Keratinocyte (primary cell): ENCODE data around the gene RUSC2. TPM values are rescaled to one million over a fixed set of nuclear protein-coding genes. Genes with fewer than 3 reads are reported as not detected.

Source experiments
- DNase-seq: peaks from one replicate; pipeline ENCODE4 v3.0.0-alpha.2; 2011; ENCODE audit warnings: low read depth, missing footprints, low spot score
- FAIRE-seq: peaks from 2 replicates; lab custom pipeline; 2011; peaks lifted over from hg19 to GRCh38; lab: Jason Lieb, UNC
- H2AFZ ChIP-seq: 2 replicates; pipeline ENCODE4 v1.6.0; 2012; ENCODE audit warnings: low read length, control low read depth, inconsistent platforms; ENCODE audit not compliant: control insufficient read depth
- H3K27ac ChIP-seq: 2 replicates; pipeline ENCODE4 v1.5.1; 2011; ENCODE audit warnings: low read length; ENCODE audit not compliant: control insufficient read depth, insufficient read depth
- H3K27me3 ChIP-seq: 3 replicates; pipeline ENCODE4 v1.6.0; 2011; ENCODE audit warnings: low read length; ENCODE audit not compliant: control insufficient read depth, insufficient read depth; ENCODE audit errors: extremely low read depth
- H3K36me3 ChIP-seq, 2 experiments: 2 replicates in 1 of 2; 3 replicates in 1 of 2; pipeline ENCODE4 v1.5.1; 2011; ENCODE audit warnings: low read length in 2 of 2, mild to moderate bottlenecking in 1 of 2; ENCODE audit not compliant: control insufficient read depth in 2 of 2, insufficient read depth in 2 of 2; ENCODE audit errors: extremely low read depth in 1 of 2
- H3K4me1 ChIP-seq: 3 replicates; pipeline ENCODE4 v1.5.1; 2011; ENCODE audit warnings: low read length; ENCODE audit not compliant: control insufficient read depth, insufficient read depth; ENCODE audit errors: extremely low read depth
- H3K4me2 ChIP-seq: 3 replicates; pipeline ENCODE4 v1.6.0; 2011; ENCODE audit warnings: low read depth, low read length; ENCODE audit not compliant: control insufficient read depth, insufficient read depth; ENCODE audit errors: extremely low read depth
- H3K4me3 ChIP-seq, 3 experiments: fragments of 200-600 bp in 1 of 3; sonication (generic) in 1 of 3; 2 replicates in 2 of 3; 3 replicates in 1 of 3; pipeline ENCODE4 v1.5.1; 2011 to 2016; ENCODE audit warnings: low read length in 3 of 3, mild to moderate bottlenecking in 3 of 3, control low read depth in 2 of 3, inconsistent platforms in 1 of 3, low read depth in 1 of 3, mixed read lengths in 1 of 3, mixed run types in 1 of 3, moderate library complexity in 1 of 3; ENCODE audit not compliant: control insufficient read depth in 2 of 3, insufficient read depth in 2 of 3; ENCODE audit errors: extremely low read depth in 1 of 3
- H3K79me2 ChIP-seq: 2 replicates; pipeline ENCODE4 v1.6.0; 2012; ENCODE audit warnings: low read length; ENCODE audit not compliant: control insufficient read depth, insufficient read depth
- H3K9ac ChIP-seq: 3 replicates; pipeline ENCODE4 v1.6.0; 2011; ENCODE audit warnings: low read length; ENCODE audit not compliant: control insufficient read depth, insufficient read depth; ENCODE audit errors: extremely low read depth
- H3K9me1 ChIP-seq: 3 replicates; pipeline ENCODE4 v1.6.0; 2011; ENCODE audit warnings: low read length; ENCODE audit not compliant: control insufficient read depth, insufficient read depth; ENCODE audit errors: extremely low read depth
- H3K9me3 ChIP-seq: 2 replicates; pipeline ENCODE4 v1.5.1; 2012; ENCODE audit warnings: low read depth, low read length; ENCODE audit not compliant: control insufficient read depth
- H4K20me1 ChIP-seq: 3 replicates; pipeline ENCODE4 v1.6.0; 2011; ENCODE audit warnings: low read length; ENCODE audit not compliant: control insufficient read depth, insufficient read depth; ENCODE audit errors: extremely low read depth
- EZH2 ChIP-seq: IDR thresholded peaks from one replicate; pipeline ENCODE4 v1.6.1; 2012; ENCODE audit warnings: inconsistent platforms, mild to moderate bottlenecking, low read length, moderate library complexity
- dilution Hi-C: fragments of 300-500 bp; cut with MboI; formaldehyde crosslinking; loops from one replicate; pipeline ENCODE4 v1.7.0; 2020; ENCODE audit warnings: low sequenced_read_pairs; ENCODE audit not compliant: extremely low pct_ligation_motif_present
- polyA plus RNA-seq, 5 experiments: library from polyadenylated mRNA; depleted of rRNA in 3 of 5; stranded (reverse) in 3 of 5; stranded (forward) in 1 of 5; unstranded in 1 of 5; fragments of >200 nt; gene quantifications; 1 replicate in 1 of 5; 2 replicates in 3 of 5; 3 replicates in 1 of 5; pipeline versions ENCODE4 v1.2.1 to v1.2.3, GENCODE V29; 2011 to 2012; ENCODE audit warnings: missing spikeins in 2 of 5, low read depth in 1 of 5, low replicate concordance in 1 of 5
- TF ChIP-seq, protein P1 (sequence below), 3 experiments: IDR thresholded peaks in 1 of 3; conservative IDR thresholded peaks in 1 of 3; optimal IDR thresholded peaks in 1 of 3; 2 replicates in 2 of 3; 3 replicates in 1 of 3; pipeline versions ENCODE3 to v1.5.1; 2011; ENCODE audit warnings: low read length in 3 of 3, mild to moderate bottlenecking in 3 of 3, moderate library complexity in 2 of 3, control low read depth in 1 of 3, inconsistent platforms in 1 of 3; ENCODE audit not compliant: insufficient read depth in 2 of 3; ENCODE audit errors: extremely low read depth in 1 of 3

The RUSC2 gene
- polyA plus RNA-seq, 1 donor (not counting 4 experiments of a cell fraction or from before 2014, with no cell fraction given) = 4.2 TPM

DNA sequence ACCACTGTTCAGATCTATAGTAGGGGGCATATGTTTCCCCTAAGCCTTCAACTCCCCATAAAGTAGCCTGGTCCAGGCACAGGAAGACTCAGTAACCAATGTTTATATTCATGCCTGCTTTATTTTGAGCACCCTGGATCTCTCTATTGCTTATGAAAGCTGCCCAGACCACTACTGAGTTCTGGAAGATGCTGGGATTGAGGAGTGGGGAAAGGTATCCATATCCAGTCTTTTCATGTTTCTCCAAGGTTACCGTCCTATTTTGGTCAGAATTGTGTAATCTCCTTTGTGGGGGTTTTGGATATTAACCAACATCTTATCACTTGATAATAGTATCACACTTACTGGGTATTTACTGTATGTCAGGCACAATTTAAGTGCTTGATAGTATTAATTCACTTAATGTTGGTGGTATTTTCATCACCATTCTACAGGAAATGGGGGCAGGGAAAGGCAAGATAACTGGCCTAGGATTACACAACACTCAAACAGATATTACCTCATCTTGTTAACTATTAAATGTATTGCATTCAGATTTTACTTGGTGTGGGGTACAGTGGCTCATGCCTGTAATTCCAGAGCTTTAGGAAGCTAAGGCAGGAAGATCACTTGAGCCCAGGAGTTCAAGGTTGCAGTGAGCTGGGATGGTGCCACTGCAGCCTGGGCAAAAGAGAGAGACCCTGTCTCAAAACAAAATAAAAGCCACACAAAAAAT, 36.3 kb downstream of the RUSC2 start:
- H2AFZ ChIP-seq = no peak overlapping the region
- peaks cover 19% of the 10 kb centered on the region for H3K4me1 ChIP-seq
- H3K4me2 ChIP-seq = peak overlapping the region; percentile 2
- H3K4me3 ChIP-seq = no peak overlapping the region
- TF ChIP-seq, protein P1, sequence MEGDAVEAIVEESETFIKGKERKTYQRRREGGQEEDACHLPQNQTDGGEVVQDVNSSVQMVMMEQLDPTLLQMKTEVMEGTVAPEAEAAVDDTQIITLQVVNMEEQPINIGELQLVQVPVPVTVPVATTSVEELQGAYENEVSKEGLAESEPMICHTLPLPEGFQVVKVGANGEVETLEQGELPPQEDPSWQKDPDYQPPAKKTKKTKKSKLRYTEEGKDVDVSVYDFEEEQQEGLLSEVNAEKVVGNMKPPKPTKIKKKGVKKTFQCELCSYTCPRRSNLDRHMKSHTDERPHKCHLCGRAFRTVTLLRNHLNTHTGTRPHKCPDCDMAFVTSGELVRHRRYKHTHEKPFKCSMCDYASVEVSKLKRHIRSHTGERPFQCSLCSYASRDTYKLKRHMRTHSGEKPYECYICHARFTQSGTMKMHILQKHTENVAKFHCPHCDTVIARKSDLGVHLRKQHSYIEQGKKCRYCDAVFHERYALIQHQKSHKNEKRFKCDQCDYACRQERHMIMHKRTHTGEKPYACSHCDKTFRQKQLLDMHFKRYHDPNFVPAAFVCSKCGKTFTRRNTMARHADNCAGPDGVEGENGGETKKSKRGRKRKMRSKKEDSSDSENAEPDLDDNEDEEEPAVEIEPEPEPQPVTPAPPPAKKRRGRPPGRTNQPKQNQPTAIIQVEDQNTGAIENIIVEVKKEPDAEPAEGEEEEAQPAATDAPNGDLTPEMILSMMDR (optimal IDR thresholded peaks at IDR 0.05 in 1 of 3, IDR thresholded peaks at IDR 0.05 in 1 of 3, conservative IDR thresholded peaks at IDR 0.05 in 1 of 3; ENCODE audit: extremely low read depth in 1 of 3, insufficient read depth in 2 of 3, low read length in 3 of 3) = no peak
- no peak for TF ChIP-seq EZH2
- FAIRE-seq (no peak), DNase-seq (no peak)
- no peak overlapping the region for H3K27ac ChIP-seq
- H4K20me1 ChIP-seq = no peaks in the 10 kb centered on the region
- dilution Hi-C loops = no loop called here
- no peaks in the 10 kb centered on the region for H3K27me3 ChIP-seq
- no peaks in the 10 kb centered on the region for H3K9me3 ChIP-seq
- peaks cover 23% of the 10 kb centered on the region for H3K79me2 ChIP-seq
- peaks cover 0 to 3% of the 10 kb centered on the region in 2 experiments for H3K36me3 ChIP-seq
- H3K9ac ChIP-seq = no peak overlapping the region
- no peaks in the 10 kb centered on the region for H3K9me1 ChIP-seq

GRCh38 chr9:35529161-35529823, 39.4 kb downstream of the RUSC2 start:
- Histone ChIP-seq H3K9me3 (no peaks in the 10 kb centered on the region), H2AFZ (no peak overlapping the region), H3K36me3 (no peaks in the 10 kb centered on the region), H3K4me1 (peaks cover 18% of the 10 kb centered on the region), H3K4me3 (no peak overlapping the region), H3K9me1 (no peaks in the 10 kb centered on the region), H3K27ac (no peak overlapping the region), H4K20me1 (no peaks in the 10 kb centered on the region), H3K9ac (no peak overlapping the region), H3K79me2 (peaks cover 19% of the 10 kb centered on the region), H3K4me2 (no peak overlapping the region), H3K27me3 (no peaks in the 10 kb centered on the region)
- no peak for TF ChIP-seq EZH2
- TF ChIP-seq, protein P1 (optimal IDR thresholded peaks at IDR 0.05 in 1 of 3, IDR thresholded peaks at IDR 0.05 in 1 of 3, conservative IDR thresholded peaks at IDR 0.05 in 1 of 3; ENCODE audit: extremely low read depth in 1 of 3, insufficient read depth in 2 of 3, low read length in 3 of 3) = no peak
- FAIRE-seq = no peak
- dilution Hi-C loops = no loop called here
- DNase-seq = no peak
